GM20000 (cell line): Measurements from ENCODE around the gene CXXC5.
A peak's percentile ranks its signal among the peaks of the same experiment; 100 is the strongest.

Experiments
- DNase-seq: peaks from one replicate; pipeline ENCODE4 v3.0.0; 2012; ENCODE audit warnings: low spot score
- TF ChIP-seq, protein P1 (sequence below): IDR thresholded peaks from 2 replicates; pipeline ENCODE4 v1.5.1; 2012; ENCODE audit warnings: mild to moderate bottlenecking, control low read depth; ENCODE audit errors: extremely low read depth, missing control alignments

CXXC5 gene

DNA sequence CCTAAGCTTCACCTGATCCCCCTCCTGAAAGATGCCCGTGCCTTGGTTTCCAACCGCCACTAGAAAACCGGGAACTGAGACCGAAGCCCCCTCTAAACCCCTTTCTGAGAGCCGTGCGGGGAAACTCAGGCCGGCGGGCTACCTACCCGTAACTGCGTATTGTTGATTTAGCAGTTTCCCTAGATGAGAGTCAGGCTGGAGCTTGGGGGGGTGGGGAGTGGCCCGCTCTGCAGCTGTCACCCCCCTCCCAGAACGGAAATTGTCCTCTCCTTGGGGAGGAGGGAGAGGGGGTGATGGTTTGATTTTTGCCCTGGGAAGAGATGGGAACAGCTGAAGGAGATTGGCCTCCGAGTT lies 2.5 kb downstream of the CXXC5 start:
- TF ChIP-seq, protein P1, sequence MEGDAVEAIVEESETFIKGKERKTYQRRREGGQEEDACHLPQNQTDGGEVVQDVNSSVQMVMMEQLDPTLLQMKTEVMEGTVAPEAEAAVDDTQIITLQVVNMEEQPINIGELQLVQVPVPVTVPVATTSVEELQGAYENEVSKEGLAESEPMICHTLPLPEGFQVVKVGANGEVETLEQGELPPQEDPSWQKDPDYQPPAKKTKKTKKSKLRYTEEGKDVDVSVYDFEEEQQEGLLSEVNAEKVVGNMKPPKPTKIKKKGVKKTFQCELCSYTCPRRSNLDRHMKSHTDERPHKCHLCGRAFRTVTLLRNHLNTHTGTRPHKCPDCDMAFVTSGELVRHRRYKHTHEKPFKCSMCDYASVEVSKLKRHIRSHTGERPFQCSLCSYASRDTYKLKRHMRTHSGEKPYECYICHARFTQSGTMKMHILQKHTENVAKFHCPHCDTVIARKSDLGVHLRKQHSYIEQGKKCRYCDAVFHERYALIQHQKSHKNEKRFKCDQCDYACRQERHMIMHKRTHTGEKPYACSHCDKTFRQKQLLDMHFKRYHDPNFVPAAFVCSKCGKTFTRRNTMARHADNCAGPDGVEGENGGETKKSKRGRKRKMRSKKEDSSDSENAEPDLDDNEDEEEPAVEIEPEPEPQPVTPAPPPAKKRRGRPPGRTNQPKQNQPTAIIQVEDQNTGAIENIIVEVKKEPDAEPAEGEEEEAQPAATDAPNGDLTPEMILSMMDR = no peak
- DNase-seq = no peak

DNA sequence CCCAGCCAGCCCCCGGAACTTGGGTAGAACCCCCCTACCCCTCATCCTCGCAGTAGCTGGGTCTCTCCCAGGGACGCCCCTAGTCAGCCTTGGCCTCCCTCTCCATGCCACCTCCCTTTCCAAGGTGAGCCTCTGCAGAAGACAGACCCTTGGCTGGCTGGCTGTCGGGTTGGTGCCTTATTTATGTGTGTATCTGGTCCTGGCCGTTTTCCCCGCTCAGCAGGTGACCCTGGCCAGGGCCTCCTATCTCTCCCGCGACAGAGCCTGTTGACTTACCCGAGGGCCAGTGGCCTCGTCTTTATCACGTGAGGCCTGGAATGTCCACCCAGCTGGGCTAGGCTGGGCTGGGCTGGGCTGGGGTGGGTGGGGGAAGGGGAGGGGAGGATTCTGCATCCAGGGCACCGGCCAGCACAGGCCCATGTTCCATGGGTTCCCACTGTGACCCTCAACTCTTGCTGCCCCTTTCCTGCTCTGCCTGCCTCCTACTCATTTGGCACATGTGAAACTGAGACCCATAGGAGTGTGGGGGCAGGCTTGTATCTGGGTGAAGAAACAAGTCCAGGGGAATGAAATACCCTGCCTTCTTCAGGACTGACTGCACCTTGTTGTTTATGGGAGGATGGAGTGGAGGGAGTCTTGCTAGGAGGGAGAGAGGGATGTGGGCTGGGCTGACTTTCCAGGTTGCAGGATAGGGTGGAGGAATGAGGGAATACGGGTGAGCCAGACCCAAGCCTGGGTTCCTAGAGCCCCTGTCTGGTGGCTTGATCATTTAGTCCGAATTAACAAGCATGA lies 3.1 kb downstream of the CXXC5 start:
- DNase-seq = no peak
- TF ChIP-seq, protein P1 = no peak

DNA sequence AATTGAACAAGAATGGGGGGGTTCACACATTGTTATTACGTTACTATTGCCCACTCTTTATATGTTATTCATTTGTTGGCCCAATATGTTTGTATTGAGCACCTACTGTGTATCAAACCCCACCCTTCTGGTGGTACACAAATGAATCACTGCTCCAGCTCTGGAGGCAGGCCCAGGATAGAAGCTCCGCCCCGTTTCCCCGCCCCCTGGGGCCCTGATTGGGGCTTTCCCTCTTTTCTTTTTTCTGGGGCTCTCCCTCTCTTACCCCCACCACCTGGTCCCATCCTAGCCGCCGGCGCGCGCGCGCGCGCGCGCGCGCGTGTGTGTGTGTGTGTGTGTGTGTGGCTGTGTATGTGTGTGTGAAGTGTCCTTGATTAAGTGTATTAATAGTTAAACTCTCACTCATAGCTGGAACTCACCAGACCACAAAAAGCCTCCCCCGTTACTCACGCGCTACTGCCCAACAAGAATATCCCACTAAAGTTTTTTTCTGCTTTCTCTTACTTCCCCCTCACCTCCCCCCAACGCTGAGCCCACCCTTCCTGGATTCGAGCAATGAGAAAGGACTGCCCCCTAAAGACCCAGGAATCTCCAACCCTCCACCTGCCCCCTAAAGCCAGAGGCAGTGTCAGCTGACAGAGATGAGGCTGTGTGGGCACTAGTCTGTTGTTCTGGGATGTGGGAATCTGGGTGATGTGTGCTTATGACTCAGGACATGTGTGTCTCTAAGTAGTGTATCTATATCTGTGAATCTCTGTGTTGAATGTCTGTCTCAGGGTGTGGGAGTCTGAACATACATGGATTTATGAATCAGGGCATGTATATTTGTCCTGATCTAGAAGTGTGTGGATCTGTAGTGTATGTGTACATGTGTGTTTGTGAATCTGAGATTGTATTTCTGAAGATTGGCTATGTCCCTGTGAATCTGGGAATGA lies 4.0 kb downstream of the CXXC5 start:
- TF ChIP-seq, protein P1 = no peak
- peak; percentile 95 for DNase-seq

DNA sequence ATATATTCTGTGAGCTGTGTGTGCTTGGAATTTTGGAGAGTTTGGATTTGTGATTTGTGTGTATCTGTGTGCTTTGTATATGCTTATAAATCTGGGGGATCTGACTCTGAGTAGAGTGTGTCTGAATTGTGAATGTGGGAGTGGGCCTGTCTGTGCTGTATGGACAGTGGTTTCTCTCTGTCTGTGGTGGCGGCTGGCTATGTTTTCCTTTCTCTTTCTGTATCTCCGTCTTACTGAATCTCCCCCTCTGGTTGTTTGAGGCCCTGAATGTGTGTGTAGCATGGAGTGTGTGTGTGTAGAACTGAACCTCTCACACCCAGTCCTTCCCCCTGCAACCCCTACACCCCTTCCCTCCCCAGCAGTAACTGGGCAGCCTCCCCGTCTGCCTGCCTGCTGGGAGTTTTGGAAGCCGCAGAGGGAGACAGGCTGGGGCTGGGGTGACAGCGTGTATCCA lies 4.7 kb downstream of the CXXC5 start:
- DNase-seq = peak; percentile 78

DNA sequence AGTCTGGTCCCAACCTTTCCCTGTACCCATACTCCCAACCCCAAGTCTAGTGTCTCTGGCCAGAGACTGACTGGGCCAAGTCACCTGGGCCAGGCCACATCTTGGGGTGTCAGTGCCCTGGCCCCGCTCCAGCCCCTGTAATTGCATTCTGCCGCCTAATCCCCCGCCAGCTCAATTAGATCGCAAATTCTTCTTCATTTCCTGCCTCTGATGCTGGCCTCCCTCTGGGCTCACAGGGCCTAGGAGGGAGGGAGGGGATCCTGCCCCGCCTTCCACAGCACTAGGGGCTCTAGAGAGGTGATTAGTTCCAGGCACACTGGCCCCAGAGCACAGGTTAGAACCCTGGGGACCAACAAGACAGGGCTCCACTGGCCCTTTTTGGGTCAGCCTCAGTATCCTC lies 5.5 kb downstream of the CXXC5 start:
- TF ChIP-seq, protein P1 = no peak

More for the DNA sequence above, 4.7 kb downstream of the CXXC5 start:
- TF ChIP-seq, protein P1 = no peak

DNA sequence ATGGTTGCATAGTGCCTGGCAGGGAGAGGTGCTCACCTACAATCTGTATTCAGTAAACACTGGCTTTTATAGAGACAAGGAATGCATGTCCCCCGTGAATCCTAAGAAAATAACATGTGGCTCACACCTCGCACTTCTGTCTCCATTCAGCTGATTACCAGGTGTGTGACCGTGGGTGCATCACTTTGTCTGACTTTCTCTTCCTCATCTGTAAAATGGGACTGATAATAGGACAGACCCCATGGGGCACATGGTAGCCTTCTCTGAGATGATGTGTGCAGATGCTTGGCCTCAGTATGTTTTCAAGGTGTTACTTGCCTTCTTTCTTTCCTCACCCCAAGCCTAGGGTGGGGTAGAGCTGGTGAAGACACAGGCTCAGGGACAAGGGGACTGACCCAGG lies 6.3 kb downstream of the CXXC5 start:
- peak; percentile 37 for DNase-seq
- TF ChIP-seq, protein P1 = no peak

More for the DNA sequence above, 5.5 kb downstream of the CXXC5 start:
- DNase-seq = no peak
